H54 (cell line): ENCODE measurements around the gene CCR6.
"Not testable (repeated sequence)": the region's sequence is repeated elsewhere in the genome, so short reads cannot be mapped to it uniquely, and the experiment has no call there.

ENCODE experiments used
- DNase-seq: peaks from one replicate; pipeline ENCODE4 v3.0.0; 2011; ENCODE audit warnings: low spot score, mixed read lengths; ENCODE audit not compliant: insufficient read length
- FAIRE-seq: peaks from 3 replicates; lab custom pipeline; 2011; peaks lifted over from hg19 to GRCh38; lab: Jason Lieb, UNC
- POLR2A ChIP-seq: IDR thresholded peaks from 2 replicates; pipeline ENCODE4 v1.6.1; 2011; ENCODE audit warnings: low read depth, mild to moderate bottlenecking, low read length

Gene CCR6

GRCh38 chr6:167151648-167152047, 28.8 kb downstream of the CCR6 start:
- FAIRE-seq, result no peak
- no peak for DNase-seq
- no peak for TF ChIP-seq POLR2A

GRCh38 chr6:167152862-167153261, 30.0 kb downstream of the CCR6 start:
- no peak for TF ChIP-seq POLR2A
- FAIRE-seq, result no peak
- DNase-seq, result no peak

- FAIRE-seq (no peak), DNase-seq (no peak)
- TF ChIP-seq POLR2A, result no peak
These were observed 30.6 kb downstream of the CCR6 start for GRCh38 chr6:167153521-167153959.

GRCh38 chr6:167154291-167154690, 31.4 kb downstream of the CCR6 start:
- no peak for FAIRE-seq
- no peak for DNase-seq
- no peak for TF ChIP-seq POLR2A

GRCh38 chr6:167154895-167155294, 32.0 kb downstream of the CCR6 start:
- FAIRE-seq, result no peak
- TF ChIP-seq POLR2A, result no peak

GRCh38 chr6:167157414-167157813, 34.5 kb downstream of the CCR6 start:
- no peak for DNase-seq
- TF ChIP-seq POLR2A, result no peak
- no peak for FAIRE-seq

More at GRCh38 chr6:167154895-167155294, 32.0 kb downstream of the CCR6 start:
- DNase-seq, result no peak

GRCh38 chr6:167157863-167158262, 35.0 kb downstream of the CCR6 start, which contains the start of gene GPR31:
Gene GPR31, minus strand, starts transcription at chr6:167157980. Its CDS starts 149 bp downstream, at chr6:167157831.
- DNase-seq (no peak), FAIRE-seq (no peak)
- no peak for TF ChIP-seq POLR2A

- DNase-seq, result no peak
- TF ChIP-seq POLR2A, result no peak
- no peak for FAIRE-seq
These were observed 39.1 kb downstream of the CCR6 start for GRCh38 chr6:167161851-167162467.

- DNase-seq (no peak), FAIRE-seq (no peak)
- TF ChIP-seq POLR2A, result no peak
These were observed 39.7 kb downstream of the CCR6 start for GRCh38 chr6:167162591-167162990.

GRCh38 chr6:167163476-167164011, 40.6 kb downstream of the CCR6 start:
- DNase-seq (no peak), FAIRE-seq (no peak)
- TF ChIP-seq POLR2A, result no peak

GRCh38 chr6:167164261-167164660, 41.4 kb downstream of the CCR6 start:
- no peak for DNase-seq
- no peak for TF ChIP-seq POLR2A
- no peak for FAIRE-seq

GRCh38 chr6:167165858-167166471, 43.1 kb downstream of the CCR6 start:
- DNase-seq (no peak), FAIRE-seq (no peak)
- no peak for TF ChIP-seq POLR2A

GRCh38 chr6:167167699-167168098, 44.8 kb downstream of the CCR6 start:
- not testable (repeated sequence) for FAIRE-seq, DNase-seq

- FAIRE-seq, result not testable (repeated sequence)
These were observed 45.4 kb downstream of the CCR6 start for GRCh38 chr6:167168296-167168695.

GRCh38 chr6:167169867-167170266, 47.0 kb downstream of the CCR6 start:
- DNase-seq, FAIRE-seq: not testable (repeated sequence)

More at GRCh38 chr6:167168296-167168695, 45.4 kb downstream of the CCR6 start:
- DNase-seq, result not testable (repeated sequence)

GRCh38 chr6:167171300-167171699, 48.4 kb downstream of the CCR6 start:
- not testable (repeated sequence) for FAIRE-seq, DNase-seq

- DNase-seq, FAIRE-seq: not testable (repeated sequence)
These were observed 49.1 kb downstream of the CCR6 start for GRCh38 chr6:167172011-167172410.

GRCh38 chr6:167177271-167177670, 54.4 kb downstream of the CCR6 start:
- DNase-seq, FAIRE-seq: not testable (repeated sequence)

- FAIRE-seq, DNase-seq: not testable (repeated sequence)
These were observed 56.2 kb downstream of the CCR6 start for GRCh38 chr6:167178896-167179655.
